ENCODE data around the gene RAD51AP1.

Gene RAD51AP1

GRCh38 chr12:4558171-4558570, 19.5 kb downstream of the RAD51AP1 start:
- ChIA-PET POLR2A (no interaction called here), CTCF (no interaction called here)
- WGBS (ENCODE audit: insufficient coverage): no CpG with 5 or more reads among the region's 2 CpGs
- Histone ChIP-seq H3K36me3 (ENCODE audit: control insufficient read depth in 4 of 4, insufficient read depth in 4 of 4, low read length in 3 of 4) (peaks cover 2 to 45% (median 8%) of the 10 kb centered on the region in 4 experiments), H3K4me1 (ENCODE audit: control extremely low read depth in 1 of 4, control insufficient read depth in 4 of 4, insufficient read depth in 4 of 4, low read length in 3 of 4) (peaks cover 0 to 11% (median 5%) of the 10 kb centered on the region in 4 experiments), H3K27me3 (replicated peaks in 2 of 5; ENCODE audit: control insufficient read depth in 4 of 5, insufficient read depth in 5 of 5, low read length in 4 of 5) (peaks cover 0 to 8% (median 0%) of the 10 kb centered on the region in 5 experiments), H3K4me3 (ENCODE audit: control insufficient read depth in 1 of 7, extremely low read depth in 1 of 7, insufficient read depth in 4 of 7, low read depth in 2 of 7, low read length in 6 of 7) (no peak overlapping the region), H3K9me3 (ENCODE audit: control extremely low read depth in 1 of 5, control insufficient read depth in 4 of 5, insufficient read depth in 2 of 5, low read depth in 1 of 5, low read length in 4 of 5) (no peaks in the 10 kb centered on the region), H3K27ac (ENCODE audit: insufficient read depth in 1 of 2, low read depth in 1 of 2, low read length in 2 of 2, poor library complexity in 1 of 2, severe bottlenecking in 2 of 2) (no peak overlapping the region)
- DNase-seq: no peak

GRCh38 chr12:4562034-4562657, 23.5 kb downstream of the RAD51AP1 start, which contains the start of gene DYRK4:
DYRK4 (plus strand) TSS chr12:4562208; CDS start chr12:4562246, 38 bp downstream.
- CTCF ChIA-PET: interaction anchor here (1.1 kb wide), 1 partner anchor 9 kb away, joined by 3 read pairs; no protein-coding TSS in a partner anchor
- Histone ChIP-seq H3K27me3 (replicated peaks in 2 of 5; ENCODE audit: control insufficient read depth in 4 of 5, insufficient read depth in 5 of 5, low read length in 4 of 5) (peaks cover 0 to 8% (median 0%) of the 10 kb centered on the region in 5 experiments), H3K27ac (ENCODE audit: insufficient read depth in 1 of 2, low read depth in 1 of 2, low read length in 2 of 2, poor library complexity in 1 of 2, severe bottlenecking in 2 of 2) (no peak within 1 kb of the TSS), H3K4me3 (ENCODE audit: control insufficient read depth in 1 of 7, extremely low read depth in 1 of 7, insufficient read depth in 4 of 7, low read depth in 2 of 7, low read length in 6 of 7) (peak within 1 kb of the TSS in 5 of 7 experiments; percentile 21 to 73 (median 50)), H3K9me3 (ENCODE audit: control extremely low read depth in 1 of 5, control insufficient read depth in 4 of 5, insufficient read depth in 2 of 5, low read depth in 1 of 5, low read length in 4 of 5) (no peaks in the 10 kb centered on the region), H3K4me1 (ENCODE audit: control extremely low read depth in 1 of 4, control insufficient read depth in 4 of 4, insufficient read depth in 4 of 4, low read length in 3 of 4) (peaks cover 11 to 38% (median 24%) of the 10 kb centered on the region in 4 experiments), H3K36me3 (ENCODE audit: control insufficient read depth in 4 of 4, insufficient read depth in 4 of 4, low read length in 3 of 4) (peaks cover 0 to 18% (median 1%) of the 10 kb centered on the region in 4 experiments)
- POLR2A ChIA-PET: no interaction called here
- WGBS (ENCODE audit: insufficient coverage): 17% methylated on average over 44 of the region's 44 CpGs
- peak in 2 of 3 donors; percentile 42 to 43 for DNase-seq

- CTCF ChIA-PET: interaction anchor here (1.1 kb wide), 1 partner anchor 10 kb away, joined by 3 read pairs; no protein-coding TSS in a partner anchor
- H3K4me1 ChIP-seq (ENCODE audit: control extremely low read depth in 1 of 4, control insufficient read depth in 4 of 4, insufficient read depth in 4 of 4, low read length in 3 of 4): peaks cover 11 to 49% (median 34%) of the 10 kb centered on the region in 4 experiments
Observed at GRCh38 chr12:4563336-4563735, 24.6 kb downstream of the RAD51AP1 start.

GRCh38 chr12:4564818-4565217, 26.1 kb downstream of the RAD51AP1 start:
- no CpG with 5 or more reads among the region's 5 CpGs for WGBS (ENCODE audit: insufficient coverage)
- Histone ChIP-seq H3K36me3 (ENCODE audit: control insufficient read depth in 4 of 4, insufficient read depth in 4 of 4, low read length in 3 of 4) (peaks cover 0 to 11% (median 0%) of the 10 kb centered on the region in 4 experiments), H3K27ac (ENCODE audit: insufficient read depth in 1 of 2, low read depth in 1 of 2, low read length in 2 of 2, poor library complexity in 1 of 2, severe bottlenecking in 2 of 2) (no peak overlapping the region), H3K4me1 (ENCODE audit: control extremely low read depth in 1 of 4, control insufficient read depth in 4 of 4, insufficient read depth in 4 of 4, low read length in 3 of 4) (peaks cover 11 to 50% (median 34%) of the 10 kb centered on the region in 4 experiments), H3K27me3 (replicated peaks in 2 of 5; ENCODE audit: control insufficient read depth in 4 of 5, insufficient read depth in 5 of 5, low read length in 4 of 5) (peaks cover 0 to 8% (median 0%) of the 10 kb centered on the region in 5 experiments), H3K4me3 (ENCODE audit: control insufficient read depth in 1 of 7, extremely low read depth in 1 of 7, insufficient read depth in 4 of 7, low read depth in 2 of 7, low read length in 6 of 7) (peak overlapping the region in 3 of 7 experiments; percentile 26 to 66 (median 45)), H3K9me3 (ENCODE audit: control extremely low read depth in 1 of 5, control insufficient read depth in 4 of 5, insufficient read depth in 2 of 5, low read depth in 1 of 5, low read length in 4 of 5) (no peaks in the 10 kb centered on the region)
- CTCF ChIA-PET: no interaction called here
- peak; percentile 22 to 64 (median 60) for DNase-seq
- POLR2A ChIA-PET: interaction anchor here (0.6 kb wide), 1 partner anchor 476 kb away, joined by 4 read pairs; no protein-coding TSS in a partner anchor

More at GRCh38 chr12:4563336-4563735, 24.6 kb downstream of the RAD51AP1 start:
- Histone ChIP-seq H3K9me3 (ENCODE audit: control extremely low read depth in 1 of 5, control insufficient read depth in 4 of 5, insufficient read depth in 2 of 5, low read depth in 1 of 5, low read length in 4 of 5) (no peaks in the 10 kb centered on the region), H3K36me3 (ENCODE audit: control insufficient read depth in 4 of 4, insufficient read depth in 4 of 4, low read length in 3 of 4) (peaks cover 0 to 17% (median under 1%) of the 10 kb centered on the region in 4 experiments), H3K27me3 (replicated peaks in 2 of 5; ENCODE audit: control insufficient read depth in 4 of 5, insufficient read depth in 5 of 5, low read length in 4 of 5) (peaks cover 0 to 8% (median 0%) of the 10 kb centered on the region in 5 experiments), H3K27ac (ENCODE audit: insufficient read depth in 1 of 2, low read depth in 1 of 2, low read length in 2 of 2, poor library complexity in 1 of 2, severe bottlenecking in 2 of 2) (no peak overlapping the region), H3K4me3 (ENCODE audit: control insufficient read depth in 1 of 7, extremely low read depth in 1 of 7, insufficient read depth in 4 of 7, low read depth in 2 of 7, low read length in 6 of 7) (no peak overlapping the region)
- no peak for DNase-seq
- WGBS (ENCODE audit: insufficient coverage): 100% methylated on average over 3 of the region's 3 CpGs
- POLR2A ChIA-PET: no interaction called here

- Histone ChIP-seq H3K27ac (ENCODE audit: insufficient read depth in 1 of 2, low read depth in 1 of 2, low read length in 2 of 2, poor library complexity in 1 of 2, severe bottlenecking in 2 of 2) (no peak overlapping the region), H3K9me3 (ENCODE audit: control extremely low read depth in 1 of 5, control insufficient read depth in 4 of 5, insufficient read depth in 2 of 5, low read depth in 1 of 5, low read length in 4 of 5) (no peaks in the 10 kb centered on the region), H3K27me3 (replicated peaks in 2 of 5; ENCODE audit: control insufficient read depth in 4 of 5, insufficient read depth in 5 of 5, low read length in 4 of 5) (peaks cover 0 to 8% (median 0%) of the 10 kb centered on the region in 5 experiments), H3K36me3 (ENCODE audit: control insufficient read depth in 4 of 4, insufficient read depth in 4 of 4, low read length in 3 of 4) (no peaks in the 10 kb centered on the region), H3K4me3 (ENCODE audit: control insufficient read depth in 1 of 7, extremely low read depth in 1 of 7, insufficient read depth in 4 of 7, low read depth in 2 of 7, low read length in 6 of 7) (peak overlapping the region in 1 of 7 experiments; percentile 1), H3K4me1 (ENCODE audit: control extremely low read depth in 1 of 4, control insufficient read depth in 4 of 4, insufficient read depth in 4 of 4, low read length in 3 of 4) (peaks cover 11 to 50% (median 34%) of the 10 kb centered on the region in 4 experiments)
- no CpG with 5 or more reads among the region's 2 CpGs for WGBS (ENCODE audit: insufficient coverage)
- ChIA-PET POLR2A (interaction anchor here (0.9 kb wide), 1 partner anchor 11 kb away, joined by 3 read pairs; no protein-coding TSS in a partner anchor), CTCF (no interaction called here)
- no peak for DNase-seq
Observed at GRCh38 chr12:4566474-4566873, 27.8 kb downstream of the RAD51AP1 start.

- Histone ChIP-seq H3K4me3 (ENCODE audit: control insufficient read depth in 1 of 7, extremely low read depth in 1 of 7, insufficient read depth in 4 of 7, low read depth in 2 of 7, low read length in 6 of 7) (peak overlapping the region in 3 of 7 experiments; percentile 23 to 56 (median 36)), H3K27me3 (replicated peaks in 2 of 5; ENCODE audit: control insufficient read depth in 4 of 5, insufficient read depth in 5 of 5, low read length in 4 of 5) (peaks cover 0 to 8% (median 0%) of the 10 kb centered on the region in 5 experiments), H3K36me3 (ENCODE audit: control insufficient read depth in 4 of 4, insufficient read depth in 4 of 4, low read length in 3 of 4) (no peaks in the 10 kb centered on the region), H3K9me3 (ENCODE audit: control extremely low read depth in 1 of 5, control insufficient read depth in 4 of 5, insufficient read depth in 2 of 5, low read depth in 1 of 5, low read length in 4 of 5) (no peaks in the 10 kb centered on the region), H3K4me1 (ENCODE audit: control extremely low read depth in 1 of 4, control insufficient read depth in 4 of 4, insufficient read depth in 4 of 4, low read length in 3 of 4) (peaks cover 11 to 43% (median 30%) of the 10 kb centered on the region in 4 experiments), H3K27ac (ENCODE audit: insufficient read depth in 1 of 2, low read depth in 1 of 2, low read length in 2 of 2, poor library complexity in 1 of 2, severe bottlenecking in 2 of 2) (no peak overlapping the region)
- POLR2A ChIA-PET: interaction anchor here (0.7 to 0.9 kb wide), 2 partner anchors 10 to 955 kb away, joined by 3 read pairs; no protein-coding TSS in a partner anchor
- CTCF ChIA-PET: no interaction called here
- peak; percentile 40 to 86 (median 77) for DNase-seq
- no CpG with 5 or more reads among the region's 3 CpGs for WGBS (ENCODE audit: insufficient coverage)
Observed at GRCh38 chr12:4567073-4567881, 28.6 kb downstream of the RAD51AP1 start.
